GM18502 (cell line): Measurements from ENCODE around the gene RSPO4.
"Not testable (repeated sequence)": the region's sequence is repeated elsewhere in the genome, so short reads cannot be mapped to it uniquely, and the experiment has no call there.

Source experiments
- ATAC-seq: cut with Tn5 transposase; IDR thresholded peaks from one replicate; pipeline ENCODE4 v1.9.1; 2021; ENCODE audit warnings: mild to moderate bottlenecking; ENCODE audit not compliant: unreplicated experiment, poor library complexity

The RSPO4 gene

DNA sequence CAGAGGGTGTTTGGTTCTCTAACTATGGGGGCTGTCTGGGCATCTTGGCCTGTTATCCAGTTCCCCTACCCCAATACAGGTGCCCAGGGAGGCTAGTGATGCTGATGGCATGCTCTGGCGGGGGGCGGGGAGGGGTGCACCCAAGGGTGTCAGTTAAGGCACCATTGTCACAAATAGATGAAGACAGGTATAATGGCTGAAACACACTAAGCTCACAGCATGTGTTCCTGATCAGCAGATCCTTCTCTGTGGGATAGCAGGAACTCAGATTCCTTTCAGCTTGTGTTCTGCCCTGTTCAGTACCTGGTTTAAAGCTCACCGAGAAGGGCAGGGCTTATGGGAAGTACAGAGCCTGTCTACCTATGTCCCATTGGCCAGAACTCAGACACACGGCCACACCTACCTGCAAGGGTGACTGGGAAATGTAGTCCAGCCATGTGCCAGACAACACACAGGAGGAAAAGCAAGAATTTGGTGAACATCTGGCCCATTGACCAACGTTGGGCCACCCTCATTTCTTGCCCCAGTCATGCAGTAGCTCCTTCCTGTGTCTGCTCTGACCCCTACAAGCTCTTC is 3.4 kb upstream of the RSPO4 start:
- ATAC-seq, result no peak

GRCh38 chr20:1003920-1004697 is 2.0 kb upstream of the RSPO4 start:
- no peak for ATAC-seq

DNA sequence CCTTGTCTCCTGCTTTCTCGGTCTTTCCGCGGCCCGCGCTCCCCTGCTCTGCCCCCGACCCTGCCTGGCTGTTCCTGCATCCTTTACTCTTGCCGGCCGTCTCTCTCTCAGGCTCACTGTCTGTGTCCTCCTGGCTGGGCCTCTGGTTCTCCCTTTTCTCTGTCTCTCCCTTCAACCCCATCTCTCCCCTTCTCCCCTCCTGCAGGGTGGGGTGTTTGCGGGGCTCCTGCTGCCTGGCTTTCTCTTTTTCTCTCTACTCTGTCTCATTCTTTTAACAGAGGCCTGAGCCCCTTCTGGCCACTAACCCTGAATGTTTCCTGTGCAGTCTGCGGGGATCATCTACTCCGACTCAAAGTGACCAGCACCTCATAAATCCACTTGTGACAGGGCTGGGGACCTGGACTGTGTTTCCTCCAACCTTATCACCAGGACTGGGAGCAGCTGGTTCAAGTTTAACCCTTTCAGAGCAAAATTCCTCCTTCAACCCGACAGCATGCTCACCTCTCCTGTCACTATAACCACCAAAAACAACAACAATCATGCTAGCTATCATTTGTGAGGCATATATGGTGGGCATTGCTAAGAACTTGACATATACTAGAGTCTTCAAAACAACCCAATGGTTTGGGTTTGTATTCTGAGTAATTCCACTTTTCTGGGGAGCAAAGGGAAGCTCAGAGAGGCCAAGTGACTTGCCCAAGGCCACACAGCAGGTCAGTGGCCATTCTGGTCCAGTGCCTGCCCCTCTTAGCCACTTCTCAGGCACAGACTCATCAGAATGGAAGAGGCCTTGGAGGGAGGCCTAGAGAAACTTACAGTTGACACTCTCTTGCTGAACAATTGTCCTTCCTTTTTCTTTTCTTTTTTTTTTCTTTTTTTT is 811 bp upstream of the RSPO4 start:
- no peak for ATAC-seq

DNA sequence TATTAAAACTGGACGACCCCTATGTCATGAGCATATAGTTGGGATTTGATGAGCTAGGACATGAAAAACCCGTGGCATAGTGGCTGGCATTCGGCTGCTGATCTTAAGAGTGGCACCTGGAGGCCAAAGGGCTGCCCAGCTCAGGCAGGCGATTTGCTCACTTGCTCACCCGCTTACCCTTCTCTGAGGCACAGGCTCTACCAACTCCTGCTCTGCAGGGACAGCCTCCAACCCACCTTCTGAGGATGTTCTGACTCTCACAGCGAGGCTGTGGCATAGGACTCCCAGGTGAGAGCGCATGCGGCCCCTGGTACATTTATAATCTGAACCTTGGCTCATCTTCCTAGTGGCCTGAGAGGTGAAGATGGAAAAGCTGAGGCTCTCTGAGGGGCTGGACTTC is 995 bp downstream of the RSPO4 start:
- no peak for ATAC-seq

GRCh38 chr20:998231-998830 is 3.8 kb downstream of the RSPO4 start:
- no peak for ATAC-seq

DNA sequence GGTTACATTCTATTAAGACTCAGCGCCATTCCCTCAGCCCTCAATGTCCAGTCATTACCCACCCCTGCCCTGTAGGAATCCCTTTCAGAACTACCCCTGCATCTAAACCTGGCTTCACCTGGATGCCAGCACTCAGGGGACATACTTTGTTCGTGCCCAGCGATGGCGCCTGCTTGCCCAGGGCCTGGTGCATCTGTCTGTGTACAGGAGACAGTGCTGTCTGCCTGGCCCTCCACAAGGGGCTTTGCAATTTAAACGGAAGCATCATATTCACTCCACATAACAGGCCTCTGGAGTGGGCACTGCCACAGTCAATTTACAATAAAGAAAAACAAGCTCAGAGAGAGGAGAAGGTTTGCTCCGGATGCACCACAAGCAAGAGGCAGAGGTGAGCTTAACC is 4.6 kb downstream of the RSPO4 start:
- no peak for ATAC-seq

- no peak for ATAC-seq
Measured at GRCh38 chr20:997016-997415, 5.1 kb downstream of the RSPO4 start.

GRCh38 chr20:995170-995569 is 6.9 kb downstream of the RSPO4 start:
- no peak for ATAC-seq

GRCh38 chr20:992801-993535 is 9.1 kb downstream of the RSPO4 start:
- no peak for ATAC-seq

- ATAC-seq, result no peak
Measured at GRCh38 chr20:991850-992249, 10.3 kb downstream of the RSPO4 start.

DNA sequence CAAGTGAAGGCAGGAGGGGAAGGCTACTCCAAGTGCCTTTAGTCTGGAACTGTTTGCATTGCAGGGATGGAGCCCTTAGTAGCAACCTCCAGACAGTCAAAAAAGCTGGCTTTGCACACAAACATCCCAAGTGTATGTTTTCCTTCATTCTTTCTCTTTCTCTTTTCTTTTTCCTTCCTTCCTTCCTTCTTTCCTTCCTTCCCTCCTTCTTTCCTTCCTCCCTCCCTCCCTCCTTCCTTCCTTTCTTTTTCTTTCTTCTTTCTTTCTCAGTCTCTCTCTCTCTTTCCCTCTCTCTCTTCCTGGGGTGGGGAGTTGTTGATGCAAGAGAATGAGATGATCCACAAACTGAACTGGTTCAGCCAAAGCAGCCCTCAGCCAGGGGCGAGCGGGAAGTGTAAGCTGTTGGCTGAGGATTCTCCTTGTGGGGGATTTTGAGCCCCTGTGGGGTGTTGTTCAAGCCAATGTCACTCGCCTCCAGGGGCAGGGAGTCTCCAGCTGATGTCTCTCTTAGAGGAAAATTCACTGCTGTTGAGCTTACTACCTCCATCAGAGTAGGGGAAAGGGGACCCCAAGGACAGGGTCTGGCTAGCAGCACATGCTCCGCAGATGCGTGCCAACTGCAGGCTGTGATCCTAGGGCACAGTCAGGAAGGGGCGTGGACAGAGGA is 11.7 kb downstream of the RSPO4 start:
- ATAC-seq, result no peak

- ATAC-seq, result no peak
Measured at GRCh38 chr20:988272-988671, 13.8 kb downstream of the RSPO4 start.

DNA sequence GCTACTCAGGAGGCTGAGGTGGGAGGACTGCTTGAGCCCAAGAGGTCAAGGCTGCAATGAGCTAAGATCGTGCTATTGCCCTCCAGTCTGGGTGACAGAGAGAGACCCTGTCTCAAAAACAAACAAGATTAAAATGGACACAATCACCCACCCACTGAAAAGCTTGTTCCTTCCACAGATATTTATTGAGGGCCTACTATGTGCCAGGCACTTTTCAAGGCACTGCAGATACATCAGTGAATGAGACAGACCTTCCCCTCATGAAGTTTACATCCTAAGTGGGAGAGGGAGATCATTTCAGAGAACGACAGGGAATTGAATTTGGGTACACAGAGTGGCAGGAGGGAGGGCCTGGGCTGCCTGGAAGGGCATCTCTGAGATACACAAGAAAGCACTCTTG is 14.4 kb downstream of the RSPO4 start:
- ATAC-seq, result no peak

GRCh38 chr20:986733-987355 is 15.3 kb downstream of the RSPO4 start:
- ATAC-seq, result no peak

GRCh38 chr20:984994-985393 is 17.1 kb downstream of the RSPO4 start:
- ATAC-seq, result not testable (repeated sequence)

- ATAC-seq, result no peak
Measured at GRCh38 chr20:982754-983153, 19.4 kb downstream of the RSPO4 start.

GRCh38 chr20:977021-977420 is 25.1 kb downstream of the RSPO4 start:
- ATAC-seq, result no peak

- no peak for ATAC-seq
Measured at GRCh38 chr20:976033-976432, 26.1 kb downstream of the RSPO4 start.

GRCh38 chr20:973785-974194 is 28.3 kb downstream of the RSPO4 start:
- peak; percentile 55 for ATAC-seq
